NCI-H2029 (cell line): Measurements from ENCODE around the gene TAS2R41.

Experiments used
- DNase-seq: peaks from one replicate; lab custom pipeline; 2025; lab: John Stamatoyannopoulos, UW

The TAS2R41 gene

GRCh38 chr7:143477501-143478150, at the start of gene TAS2R41:
TAS2R41 (plus strand) TSS chr7:143477873; CDS start chr7:143477873, 0 bp downstream.
- no peak for DNase-seq

GRCh38 chr7:143429770-143430698, 47.6 kb upstream of the TAS2R41 start:
- no peak for DNase-seq

GRCh38 chr7:143431109-143431508, 46.6 kb upstream of the TAS2R41 start:
- DNase-seq, result no peak

GRCh38 chr7:143433759-143434158, 43.9 kb upstream of the TAS2R41 start:
- no peak for DNase-seq

- DNase-seq, result no peak
Measured at GRCh38 chr7:143434660-143435059, 43.0 kb upstream of the TAS2R41 start.

GRCh38 chr7:143435266-143435665, 42.4 kb upstream of the TAS2R41 start:
- no peak for DNase-seq

- DNase-seq, result no peak
Measured at GRCh38 chr7:143436325-143436946, 41.2 kb upstream of the TAS2R41 start.

- no peak for DNase-seq
Measured at GRCh38 chr7:143437578-143437977, 40.1 kb upstream of the TAS2R41 start.

- no peak for DNase-seq
Measured at GRCh38 chr7:143439866-143440265, 37.8 kb upstream of the TAS2R41 start.

GRCh38 chr7:143443153-143443552, 34.5 kb upstream of the TAS2R41 start, which contains the start of gene TAS2R60:
TAS2R60 (plus strand) TSS chr7:143443453; CDS start chr7:143443453, 0 bp downstream.
- no peak for DNase-seq

GRCh38 chr7:143444063-143444782, 33.5 kb upstream of the TAS2R41 start:
- DNase-seq, result no peak

GRCh38 chr7:143444785-143445184, 32.9 kb upstream of the TAS2R41 start:
- DNase-seq, result no peak

GRCh38 chr7:143447466-143447865, 30.2 kb upstream of the TAS2R41 start:
- no peak for DNase-seq

- DNase-seq, result no peak
Measured at GRCh38 chr7:143448429-143448828, 29.2 kb upstream of the TAS2R41 start.

GRCh38 chr7:143449793-143450192, 27.9 kb upstream of the TAS2R41 start:
- no peak for DNase-seq

GRCh38 chr7:143451122-143451521, 26.6 kb upstream of the TAS2R41 start:
- DNase-seq, result no peak

- no peak for DNase-seq
Measured at GRCh38 chr7:143451746-143452145, 25.9 kb upstream of the TAS2R41 start.

- DNase-seq, result no peak
Measured at GRCh38 chr7:143452495-143452894, 25.2 kb upstream of the TAS2R41 start.

- no peak for DNase-seq
Measured at GRCh38 chr7:143454091-143454680, 23.5 kb upstream of the TAS2R41 start.

GRCh38 chr7:143455491-143455890, 22.2 kb upstream of the TAS2R41 start:
- no peak for DNase-seq

- no peak for DNase-seq
Measured at GRCh38 chr7:143455942-143456341, 21.7 kb upstream of the TAS2R41 start.
